NCI-H2196 treated with DMSO at 0.1 percent for 48 hours (cell line): Measurements from ENCODE around the gene FRYL.
"Not testable (repeated sequence)": the region's sequence is repeated elsewhere in the genome, so short reads cannot be mapped to it uniquely, and the experiment has no call there.

ENCODE experiments used
- DNase-seq: peaks from one replicate; lab custom pipeline; 2025; ENCODE audit not compliant: unreplicated experiment; lab: John Stamatoyannopoulos, UW

The FRYL gene

DNA sequence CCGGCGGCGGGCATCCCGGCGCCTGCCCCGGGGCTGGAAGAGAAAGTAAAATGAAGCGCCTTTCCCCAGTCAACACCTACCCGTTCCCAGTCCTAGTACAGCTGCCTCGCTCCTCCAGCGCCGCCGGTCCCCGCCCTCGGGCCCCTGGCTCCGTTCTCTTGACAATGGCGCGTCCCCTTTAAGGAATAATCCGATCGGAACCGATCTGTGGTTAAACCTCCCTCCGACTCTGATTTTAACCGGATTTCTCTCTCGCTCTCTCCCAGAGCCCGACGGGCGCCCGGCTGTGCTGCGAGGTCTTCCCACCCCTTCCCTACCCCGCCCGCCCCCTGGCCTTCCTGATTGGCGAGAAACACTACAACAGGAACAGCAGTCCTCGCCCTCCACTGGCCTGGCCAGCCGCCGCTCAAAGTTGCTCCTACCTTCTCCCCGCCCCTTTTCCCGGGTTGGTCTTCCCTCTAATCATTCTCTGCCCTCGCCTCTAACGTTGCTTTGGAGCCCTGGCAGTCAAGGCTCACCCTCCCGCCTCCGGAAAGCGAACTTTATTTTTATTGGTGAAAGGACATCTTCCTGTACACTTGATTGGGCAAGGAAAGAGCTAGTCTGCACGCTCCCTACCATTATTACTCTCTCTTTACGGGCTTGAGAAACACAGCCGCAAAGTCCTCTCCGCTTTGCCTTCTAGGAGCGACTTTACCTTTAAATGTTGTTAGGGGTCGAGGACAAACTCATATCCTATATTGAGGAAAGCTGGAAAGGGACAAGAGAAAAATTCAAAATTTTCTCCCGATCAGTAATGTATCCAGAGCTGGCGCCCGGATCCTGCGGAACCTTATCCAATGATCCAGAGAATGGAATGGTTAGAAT lies at the start of gene FRYL:
Gene FRYL (minus strand): TSS at position 282 of the 867 bp plus-strand sequence. CDS start 145,869 bp downstream, outside the sequence.
- DNase-seq: peak; percentile 100

DNA sequence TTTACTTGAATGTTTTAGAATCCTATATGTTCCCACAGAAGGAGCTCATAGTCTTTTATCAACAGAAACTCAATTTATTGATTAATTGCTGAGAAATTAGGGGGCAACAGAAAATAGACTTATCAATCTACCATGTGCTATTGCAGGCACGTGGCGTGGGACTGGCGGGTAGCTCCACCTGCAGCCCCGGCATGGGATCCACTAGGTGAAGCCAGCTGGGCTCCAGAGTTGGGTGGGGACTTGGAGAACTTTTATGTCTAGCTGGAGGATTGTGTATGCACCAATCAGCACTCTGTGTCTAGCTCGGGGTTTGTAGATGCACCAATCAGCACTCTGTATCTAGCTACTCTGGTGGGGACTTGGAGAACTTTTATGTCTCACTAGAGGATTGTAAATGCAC lies 47.5 kb upstream of the FRYL start:
- DNase-seq: no peak

DNA sequence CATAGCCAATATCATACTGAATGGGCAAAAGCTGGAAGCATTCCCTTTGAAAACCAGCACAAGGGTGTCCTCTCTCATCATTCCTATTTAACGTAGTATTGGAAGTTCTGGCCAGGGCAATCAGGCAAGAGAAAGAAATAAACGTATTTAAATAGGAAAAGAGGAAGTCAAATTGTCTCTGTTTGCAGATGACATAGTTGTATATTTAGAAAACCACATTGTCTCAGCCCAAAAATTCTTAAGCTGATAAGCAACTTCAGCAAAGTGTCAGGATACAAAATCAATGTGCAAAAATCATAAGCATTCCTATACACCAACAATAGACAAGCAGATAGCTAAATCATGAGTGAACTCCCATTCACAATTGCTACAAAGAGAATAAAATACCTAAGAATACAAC lies 41.4 kb upstream of the FRYL start:
- not testable (repeated sequence) for DNase-seq

DNA sequence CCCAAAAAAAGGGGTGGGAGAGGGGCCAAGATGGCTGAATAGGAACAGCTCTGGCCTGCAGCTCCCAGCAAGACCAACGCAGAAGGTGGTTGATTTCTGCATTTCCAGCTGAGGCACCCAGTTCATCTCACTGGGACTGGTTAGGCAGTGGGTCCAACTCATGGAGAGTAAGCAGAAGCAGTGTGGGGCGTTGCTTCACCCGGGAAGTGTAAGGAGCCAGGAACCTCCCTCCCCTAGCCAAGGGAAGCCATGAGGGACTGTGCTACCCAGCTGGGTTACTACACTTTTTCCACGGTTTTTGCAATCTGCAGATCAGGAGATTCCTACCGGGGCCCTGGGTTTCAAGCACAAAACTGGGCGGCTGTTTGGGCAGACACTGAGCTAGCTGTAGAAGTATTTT lies 36.9 kb upstream of the FRYL start:
- no peak for DNase-seq

DNA sequence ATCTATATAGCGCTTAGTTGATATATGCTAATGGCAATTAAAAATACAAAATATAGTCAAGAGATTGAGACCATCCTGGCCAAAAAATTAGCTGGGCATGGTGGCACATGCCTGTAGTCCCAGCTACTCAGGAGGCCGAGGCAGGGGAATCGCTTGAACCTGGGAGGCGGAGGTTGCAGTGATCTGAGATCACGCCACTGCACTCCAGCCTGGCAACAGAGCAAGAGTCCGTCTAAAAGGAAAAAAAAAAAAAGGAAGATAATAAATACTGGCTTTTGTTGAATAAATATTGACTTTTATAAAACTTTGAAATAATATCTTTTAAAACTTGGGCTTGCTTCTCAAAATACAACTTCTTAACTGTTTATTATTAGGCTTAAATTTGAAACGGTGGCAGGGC lies 36.2 kb upstream of the FRYL start:
- not testable (repeated sequence) for DNase-seq

DNA sequence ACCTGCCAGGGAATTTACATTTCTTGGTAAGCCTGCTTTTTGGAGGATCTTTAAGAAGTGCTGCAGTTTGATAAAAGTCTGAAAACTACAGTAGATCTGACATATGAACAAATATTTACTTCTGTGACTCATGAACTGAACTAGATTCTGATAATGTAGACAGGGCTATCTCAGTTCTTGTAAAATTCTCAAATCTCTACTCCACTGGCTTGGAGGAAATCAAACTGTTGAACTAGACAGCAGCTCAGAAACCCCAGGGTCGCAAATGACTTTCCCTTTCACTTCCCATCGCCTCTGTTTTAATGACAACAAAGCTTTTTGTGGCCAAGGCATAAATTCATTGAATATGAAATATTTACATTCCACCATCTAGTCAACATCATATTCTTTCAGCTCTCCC lies 35.4 kb upstream of the FRYL start:
- DNase-seq: no peak

DNA sequence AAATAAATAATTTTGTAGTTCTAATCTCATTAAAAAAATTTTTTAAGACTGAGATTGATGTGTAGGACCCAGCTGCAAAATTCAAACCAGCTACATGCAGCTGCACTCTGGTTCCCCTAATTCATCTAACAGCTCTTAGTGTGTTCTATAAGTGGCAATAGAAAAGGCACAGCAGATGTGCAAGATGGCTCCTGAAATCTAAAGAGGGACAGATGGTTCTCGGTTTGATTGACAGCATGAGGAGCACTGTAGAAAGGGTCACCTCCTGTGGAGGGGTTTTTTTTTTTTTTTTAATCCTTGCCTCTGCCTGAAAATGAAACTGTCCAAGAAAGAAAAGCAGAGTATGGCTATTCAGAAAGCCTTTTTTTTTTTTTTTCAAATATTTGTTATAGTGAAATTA lies 33.9 kb upstream of the FRYL start:
- no peak for DNase-seq

DNA sequence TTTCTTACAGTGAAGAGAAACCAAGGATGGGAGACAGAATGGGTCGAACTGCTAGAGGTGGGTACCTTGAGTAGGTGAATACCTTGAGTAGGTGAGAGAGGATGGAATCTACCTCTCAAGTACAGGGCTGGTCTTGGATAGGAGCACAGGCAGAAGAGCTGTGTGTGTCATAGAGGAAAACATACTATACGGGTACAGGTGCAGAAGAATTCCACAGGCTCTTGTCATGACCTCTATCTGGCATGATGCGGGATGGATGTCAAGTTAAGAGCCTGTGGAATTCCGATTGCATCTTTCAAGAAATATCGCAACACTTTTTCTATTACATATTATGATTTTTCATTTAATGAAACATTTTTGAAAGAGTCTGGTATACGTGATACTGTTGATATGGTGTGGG lies 32.8 kb upstream of the FRYL start:
- no peak for DNase-seq

DNA sequence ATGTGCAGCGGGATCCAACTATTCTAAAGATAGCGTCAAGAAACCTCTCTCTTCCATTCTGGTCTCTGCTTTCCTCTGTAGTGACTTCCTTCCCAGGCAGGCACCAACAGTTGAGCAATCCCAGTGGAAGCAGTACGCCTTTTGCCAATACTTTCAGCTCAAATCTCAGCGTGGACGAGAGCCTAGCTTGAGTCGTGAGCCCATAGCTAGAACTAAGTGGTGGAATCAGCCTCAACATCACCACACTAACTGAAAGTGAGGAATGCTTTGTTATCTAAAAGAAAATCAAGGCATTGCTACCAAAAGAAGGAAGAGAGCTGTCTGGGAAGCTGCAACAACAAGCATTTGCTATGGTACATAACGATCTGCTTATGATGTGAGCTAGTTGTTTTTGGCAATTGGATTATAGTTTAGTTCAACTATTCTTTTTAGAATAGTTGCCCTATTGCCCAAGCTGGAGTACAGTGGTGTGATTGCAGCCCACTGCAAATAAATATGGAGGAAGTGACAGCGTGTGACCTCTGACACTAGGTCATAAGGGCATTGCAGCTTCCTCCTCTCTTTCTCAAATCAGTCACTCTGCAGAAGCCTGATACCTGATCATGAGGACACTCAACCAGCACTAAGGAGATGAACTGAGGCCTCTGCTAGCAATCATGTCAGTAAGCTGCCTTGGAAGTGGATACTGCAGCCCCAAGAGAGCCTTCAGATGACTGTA lies 24.7 kb upstream of the FRYL start:
- DNase-seq: no peak

DNA sequence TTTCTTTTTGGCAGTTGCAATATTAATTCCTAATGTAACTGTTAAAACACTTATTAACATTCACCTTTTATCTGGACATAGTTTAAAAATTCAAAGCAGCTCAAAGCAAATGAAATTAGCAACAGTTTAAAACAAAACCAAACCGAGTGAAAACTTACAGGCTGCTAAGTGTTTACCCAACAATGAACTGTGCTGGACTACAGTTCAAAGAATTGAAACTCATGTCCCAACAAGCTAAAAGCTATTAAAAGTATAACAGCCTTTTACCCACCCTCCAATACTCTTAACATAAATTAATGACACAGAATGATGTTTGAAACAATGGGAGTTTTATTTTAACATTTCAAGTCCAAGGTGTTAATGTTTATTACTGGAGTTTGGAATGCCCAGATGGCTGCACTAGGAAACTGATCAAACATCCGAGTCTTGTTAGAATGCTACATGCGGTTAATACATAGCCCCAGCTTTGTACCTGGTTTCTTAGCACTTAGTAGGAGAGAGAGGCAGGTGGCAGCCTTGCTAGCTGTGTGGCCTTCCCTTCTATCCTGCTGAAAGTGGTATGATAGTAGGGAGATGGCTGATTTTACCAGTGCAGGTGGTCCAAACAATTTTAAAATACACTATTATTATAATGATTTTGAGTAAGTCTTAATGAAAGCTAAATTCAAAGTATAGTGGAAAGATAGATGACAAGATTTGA lies 21.1 kb upstream of the FRYL start:
- DNase-seq: no peak

DNA sequence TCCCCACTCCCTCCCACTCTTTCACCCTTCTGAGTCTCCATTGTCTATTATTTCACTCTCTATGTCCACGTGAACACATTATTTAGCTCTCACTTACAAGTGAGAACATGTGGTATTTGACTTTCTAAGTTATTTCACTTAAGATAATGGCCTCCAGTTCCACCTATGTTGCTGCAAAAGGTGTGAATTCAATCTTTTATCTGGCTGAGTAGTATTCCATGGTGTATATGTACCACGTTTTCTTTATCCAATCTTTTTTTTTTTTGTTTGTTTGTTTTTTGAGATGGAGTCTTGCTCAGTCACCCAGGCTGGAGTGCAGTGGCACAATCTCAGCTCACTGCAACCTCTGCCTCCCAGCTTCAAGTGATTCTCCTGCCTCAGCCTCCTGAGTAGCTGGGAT lies 20.1 kb upstream of the FRYL start:
- not testable (repeated sequence) for DNase-seq

DNA sequence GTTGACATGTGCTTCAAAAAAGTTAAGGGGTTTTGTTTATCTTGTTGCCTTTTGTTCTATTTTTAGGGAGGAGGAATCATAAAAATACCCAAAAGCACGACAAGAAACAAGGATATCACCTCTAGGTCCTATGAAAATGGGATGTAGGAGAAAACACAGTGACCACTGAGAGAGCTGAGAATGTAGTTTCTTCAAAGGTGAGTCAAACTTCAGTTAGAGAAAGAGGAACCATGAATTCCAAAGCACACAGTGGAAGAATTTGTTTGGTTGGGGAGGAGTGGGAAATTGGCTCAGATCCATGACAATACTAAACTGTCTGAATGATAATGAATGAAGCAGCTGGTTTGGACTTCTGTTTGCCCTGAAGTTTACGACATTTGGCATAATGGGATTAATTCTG lies 19.1 kb upstream of the FRYL start:
- DNase-seq: no peak

DNA sequence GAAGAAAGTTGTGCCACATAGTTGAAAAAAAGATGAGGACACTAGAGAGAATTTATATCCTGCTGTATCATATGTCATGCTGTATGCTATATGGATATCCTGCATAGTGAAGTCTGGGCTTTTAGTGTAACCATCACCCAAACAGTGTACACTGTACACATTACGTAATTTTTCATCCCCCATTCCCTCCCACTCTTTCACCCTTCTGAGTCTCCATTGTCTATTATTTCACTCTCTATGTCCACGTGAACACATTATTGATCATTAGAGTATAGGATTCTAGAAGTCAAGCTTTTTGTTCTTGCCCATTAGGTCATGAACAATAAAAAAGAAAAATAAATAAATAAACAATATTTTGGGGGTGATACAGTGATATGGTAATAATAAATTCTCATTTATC lies 18.0 kb upstream of the FRYL start:
- no peak for DNase-seq

DNA sequence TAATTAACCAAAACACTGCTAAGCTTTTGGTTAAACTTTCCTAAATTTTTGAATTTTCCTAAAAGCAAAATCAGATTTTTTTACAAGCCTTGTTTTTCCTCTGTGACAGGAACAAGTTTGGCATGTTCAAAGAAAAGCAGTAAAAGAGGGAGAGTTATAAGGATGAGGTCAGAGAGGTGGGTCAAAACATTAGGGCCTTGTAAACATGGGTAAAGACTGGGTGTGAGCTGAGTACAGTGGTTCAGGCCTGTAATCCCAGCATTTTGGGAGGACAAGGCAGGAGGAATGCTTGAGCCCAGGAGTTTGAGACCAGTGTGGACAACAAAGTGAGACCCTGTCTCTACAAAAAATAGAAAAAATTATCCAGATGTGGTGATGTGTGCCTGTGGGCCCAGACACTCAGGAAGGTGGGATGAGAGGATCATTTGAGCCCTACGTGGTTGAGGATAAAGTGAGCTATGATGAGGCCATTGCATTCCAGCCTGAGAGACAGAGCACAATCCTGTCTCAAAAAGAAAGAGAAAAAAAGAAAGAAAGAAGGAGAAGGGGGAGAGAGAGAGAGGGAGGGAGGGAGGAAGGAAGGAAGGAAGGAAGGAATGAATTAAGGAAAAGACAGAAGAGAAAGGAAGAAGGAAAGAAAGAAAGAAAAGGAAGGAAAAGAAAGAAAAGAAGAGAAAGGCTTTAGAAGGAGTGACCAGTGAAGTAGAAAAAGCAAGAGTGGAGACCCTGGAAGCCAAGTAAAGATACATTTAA lies 17.0 kb upstream of the FRYL start:
- DNase-seq: no peak

DNA sequence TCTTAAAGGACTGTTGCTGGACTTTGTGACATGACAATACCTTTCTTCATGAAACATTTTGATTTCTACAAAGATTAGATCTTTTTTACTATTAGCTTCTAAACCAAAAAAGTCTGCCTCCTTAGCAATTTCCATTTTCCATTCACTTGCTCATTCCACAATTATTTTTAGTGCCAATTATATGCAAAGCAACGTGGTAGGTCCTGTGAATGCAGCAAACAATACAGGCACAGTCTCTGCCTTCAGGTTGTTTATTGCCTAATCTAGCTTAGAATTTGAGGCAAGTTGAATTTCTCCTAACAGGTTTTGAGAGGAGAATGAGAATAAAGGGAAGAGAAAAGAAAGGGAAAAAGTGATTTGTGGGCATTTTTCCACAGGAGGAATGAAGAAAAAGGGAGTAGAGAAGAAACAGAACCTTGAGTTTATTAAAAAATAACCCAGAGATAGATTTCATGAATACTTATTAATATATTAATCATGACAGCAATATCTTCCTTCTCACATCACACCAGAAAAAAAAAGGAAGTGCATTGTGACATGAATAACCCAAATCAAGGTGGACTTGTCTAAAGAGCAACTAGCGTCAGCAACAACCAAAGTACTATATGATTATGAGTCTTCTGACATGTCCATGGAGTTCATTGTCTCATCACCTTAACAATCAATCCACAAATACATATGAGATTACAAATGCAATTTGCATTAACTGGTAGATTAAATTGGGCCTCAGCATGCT lies 16.3 kb upstream of the FRYL start:
- no peak for DNase-seq

DNA sequence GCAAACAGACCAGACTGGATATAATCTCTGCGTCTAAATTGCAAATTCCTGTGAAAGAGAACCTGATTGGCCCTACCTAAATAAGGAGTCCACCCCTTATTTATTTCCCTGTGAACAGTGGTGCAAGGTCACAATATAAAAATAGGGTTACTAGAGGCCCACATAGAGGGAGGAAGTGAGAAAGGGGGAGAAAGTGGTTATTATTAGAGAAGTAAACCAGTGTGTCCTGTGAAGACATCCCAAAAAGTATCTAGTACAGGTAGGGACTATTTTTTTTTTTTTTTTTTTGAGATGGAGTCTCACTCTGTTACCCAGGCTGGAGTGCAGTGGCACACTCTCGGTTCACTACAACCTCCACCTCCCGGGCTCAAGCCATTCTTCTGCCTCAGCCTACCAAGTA lies 15.0 kb upstream of the FRYL start:
- DNase-seq: no peak

DNA sequence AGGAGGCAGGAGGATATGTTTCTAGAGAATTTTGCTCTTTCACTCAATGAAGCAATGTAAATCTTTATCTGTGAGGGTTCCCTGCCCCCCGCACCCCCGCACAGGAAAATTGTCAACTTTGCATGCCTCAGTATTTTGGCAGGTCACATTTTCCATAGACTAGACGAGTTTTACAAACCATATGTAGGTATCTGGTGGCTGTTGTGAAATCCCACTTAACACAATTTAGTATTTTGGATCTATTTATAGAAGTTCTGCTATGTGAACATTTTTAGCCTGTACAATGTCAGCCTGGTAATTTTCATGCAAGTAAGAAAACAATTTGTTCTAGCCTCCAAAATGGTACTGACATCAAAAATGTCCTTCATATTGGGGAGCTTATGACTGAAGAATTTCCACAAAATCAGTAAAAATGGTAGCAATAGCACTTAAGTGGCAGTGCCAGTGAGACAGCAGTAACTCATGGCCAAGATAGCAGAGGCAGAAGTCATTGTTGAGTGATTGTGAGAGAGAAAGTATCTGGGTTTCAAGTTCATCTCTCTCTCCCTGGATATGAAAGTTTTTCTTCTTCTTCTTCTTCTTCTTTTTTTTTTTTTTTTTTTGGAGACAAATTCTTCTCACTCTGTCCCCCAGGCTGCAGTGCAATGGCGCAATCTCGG lies 12.4 kb upstream of the FRYL start:
- no peak for DNase-seq

DNA sequence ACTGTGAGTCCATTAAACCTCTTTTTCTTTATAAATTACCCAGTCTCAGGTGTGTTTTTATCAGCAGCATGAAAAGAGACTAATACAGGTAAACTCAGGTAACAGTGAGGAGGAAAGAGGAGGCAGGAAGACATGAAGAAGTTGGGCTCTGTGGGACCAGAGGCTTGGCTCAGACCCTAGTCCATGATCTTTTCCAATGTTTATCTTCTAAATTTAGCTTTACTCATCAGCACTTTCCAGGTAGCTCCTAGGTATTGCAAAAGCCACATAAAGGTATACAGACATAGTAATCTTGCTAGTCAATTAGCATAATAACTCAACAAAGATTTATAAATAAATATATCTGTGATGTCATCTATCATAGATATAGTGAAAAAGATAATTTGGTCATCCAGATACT lies 11.2 kb upstream of the FRYL start:
- DNase-seq: no peak

DNA sequence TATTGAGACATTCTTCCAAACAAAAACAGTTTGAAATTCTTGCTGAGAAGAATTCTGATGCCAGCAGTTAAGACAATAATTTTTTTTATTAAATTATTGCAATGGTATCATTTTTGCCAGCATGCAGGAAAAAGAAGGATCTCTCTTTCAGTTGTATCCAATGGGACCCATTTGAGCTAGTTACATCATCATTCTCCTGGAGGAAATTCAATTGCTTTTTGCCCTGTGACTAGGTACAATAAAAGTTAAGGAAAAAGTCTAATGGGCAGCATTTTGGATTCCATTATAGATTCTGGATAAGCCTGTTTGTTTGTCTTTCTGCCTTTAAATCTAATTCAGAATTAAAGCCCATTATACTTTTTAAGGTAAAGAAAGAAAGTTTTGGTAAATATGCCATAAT lies 10.5 kb upstream of the FRYL start:
- no peak for DNase-seq

DNA sequence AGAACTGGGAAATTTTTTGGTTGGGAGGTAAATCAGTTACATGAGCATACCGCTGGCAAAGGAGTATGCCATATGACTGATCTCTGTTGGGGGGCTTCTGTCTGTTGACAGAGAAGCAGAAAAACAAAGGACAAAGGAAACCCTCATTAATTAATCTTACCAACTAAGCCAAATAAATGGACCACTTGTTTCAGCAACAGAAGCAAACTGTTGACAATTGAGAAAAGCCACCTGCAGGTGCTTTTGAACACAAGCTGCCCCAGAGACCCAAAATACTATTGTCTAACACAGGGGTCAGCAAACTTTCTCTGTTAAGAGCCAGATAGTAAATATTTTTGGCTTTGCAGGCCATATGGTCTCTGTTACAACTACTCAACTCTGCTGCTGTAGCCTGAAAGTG lies 7.0 kb upstream of the FRYL start:
- no peak for DNase-seq
